GM12801 (cell line): ENCODE measurements around the gene PDIA5.

Experiments
- TF ChIP-seq, protein P1 (sequence below): IDR thresholded peaks from one replicate; pipeline ENCODE4 v1.5.1; 2011; ENCODE audit warnings: control low read depth; ENCODE audit not compliant: insufficient read length; ENCODE audit errors: extremely low read depth

PDIA5 gene

GRCh38 chr3:123122525-123123315, 55.9 kb downstream of the PDIA5 start:
- TF ChIP-seq, protein P1, sequence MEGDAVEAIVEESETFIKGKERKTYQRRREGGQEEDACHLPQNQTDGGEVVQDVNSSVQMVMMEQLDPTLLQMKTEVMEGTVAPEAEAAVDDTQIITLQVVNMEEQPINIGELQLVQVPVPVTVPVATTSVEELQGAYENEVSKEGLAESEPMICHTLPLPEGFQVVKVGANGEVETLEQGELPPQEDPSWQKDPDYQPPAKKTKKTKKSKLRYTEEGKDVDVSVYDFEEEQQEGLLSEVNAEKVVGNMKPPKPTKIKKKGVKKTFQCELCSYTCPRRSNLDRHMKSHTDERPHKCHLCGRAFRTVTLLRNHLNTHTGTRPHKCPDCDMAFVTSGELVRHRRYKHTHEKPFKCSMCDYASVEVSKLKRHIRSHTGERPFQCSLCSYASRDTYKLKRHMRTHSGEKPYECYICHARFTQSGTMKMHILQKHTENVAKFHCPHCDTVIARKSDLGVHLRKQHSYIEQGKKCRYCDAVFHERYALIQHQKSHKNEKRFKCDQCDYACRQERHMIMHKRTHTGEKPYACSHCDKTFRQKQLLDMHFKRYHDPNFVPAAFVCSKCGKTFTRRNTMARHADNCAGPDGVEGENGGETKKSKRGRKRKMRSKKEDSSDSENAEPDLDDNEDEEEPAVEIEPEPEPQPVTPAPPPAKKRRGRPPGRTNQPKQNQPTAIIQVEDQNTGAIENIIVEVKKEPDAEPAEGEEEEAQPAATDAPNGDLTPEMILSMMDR: no peak

DNA sequence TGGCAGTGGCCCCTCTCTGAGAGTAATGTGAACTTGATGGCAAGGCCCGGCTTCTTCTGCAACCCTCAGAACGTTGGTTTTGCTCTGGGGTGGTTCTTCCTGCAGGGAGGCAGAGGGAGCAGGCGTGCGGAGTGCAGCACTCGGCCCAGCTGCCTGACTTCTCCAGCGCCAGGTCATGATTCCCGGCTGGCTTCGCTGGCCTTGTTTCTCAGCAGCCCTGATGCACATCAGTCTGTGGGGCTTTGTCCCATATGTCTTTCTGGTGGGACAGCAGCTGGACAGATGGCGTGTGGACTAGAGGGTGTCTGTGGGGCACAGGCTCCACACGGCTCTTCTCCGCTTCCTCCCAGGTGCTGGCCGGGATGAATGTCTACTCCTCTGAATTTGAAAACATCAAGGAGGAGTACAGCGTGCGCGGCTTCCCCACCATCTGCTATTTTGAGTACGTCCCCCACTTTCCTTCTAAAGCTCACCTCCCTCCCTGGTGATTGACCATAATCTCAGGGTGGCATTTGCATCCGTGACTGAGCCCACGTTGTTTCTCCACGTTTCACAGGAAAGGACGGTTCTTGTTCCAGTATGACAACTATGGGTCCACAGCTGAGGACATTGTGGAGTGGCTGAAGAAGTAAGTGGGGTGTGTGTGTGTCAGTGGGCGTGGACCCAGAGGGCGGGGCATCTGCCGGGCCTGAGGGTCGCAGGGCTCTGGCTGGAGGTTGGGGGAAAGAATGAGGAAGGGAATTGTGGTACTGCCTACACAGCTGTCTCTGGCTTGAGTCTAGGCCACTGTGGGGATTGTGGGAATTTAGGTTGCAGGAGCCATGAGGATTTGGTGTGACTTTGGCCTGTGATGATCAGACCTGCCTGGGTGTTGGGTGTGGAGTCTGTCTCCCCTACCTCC, 57.1 kb downstream of the PDIA5 start:
- TF ChIP-seq, protein P1: no peak

DNA sequence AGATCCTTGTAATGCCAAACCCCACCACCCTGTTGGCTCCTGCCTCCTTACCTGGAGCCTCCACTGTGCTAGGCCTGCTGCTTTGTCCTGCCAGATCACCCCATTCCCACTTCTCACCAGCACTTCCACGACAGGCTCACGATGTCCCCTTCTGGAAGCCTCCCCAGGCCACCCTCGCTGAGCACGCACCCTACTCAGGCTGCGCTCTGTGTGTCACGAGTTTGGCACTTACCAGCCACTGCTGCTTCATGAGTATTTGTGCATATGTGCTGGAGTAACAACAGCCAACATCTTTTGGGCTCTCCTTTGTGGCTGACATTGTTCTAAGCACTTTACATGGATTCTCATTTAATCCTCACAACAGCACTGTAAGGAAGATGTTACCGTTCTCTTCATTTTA, 58.1 kb downstream of the PDIA5 start:
- TF ChIP-seq, protein P1: no peak

DNA sequence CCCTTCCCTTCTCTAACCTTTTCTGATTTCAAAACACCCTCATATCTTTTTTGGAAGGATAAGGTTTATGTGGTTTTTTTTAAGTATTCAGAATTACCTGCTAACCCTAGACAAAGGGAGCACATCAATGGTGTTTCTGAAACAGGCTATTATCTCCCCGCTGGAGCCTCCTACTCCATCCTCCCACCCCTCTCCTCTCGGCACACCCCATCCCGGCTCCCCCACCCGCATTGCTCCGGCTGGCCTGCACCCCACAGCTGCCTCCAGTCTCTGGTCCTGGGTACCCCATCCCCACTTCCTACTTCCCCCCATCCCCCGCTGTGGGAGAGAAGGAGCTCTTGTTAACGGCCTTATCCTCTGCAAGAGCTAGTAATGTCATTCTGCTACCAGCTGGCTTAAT, 59.2 kb downstream of the PDIA5 start:
- TF ChIP-seq, protein P1: no peak

- TF ChIP-seq, protein P1: no peak
Observed at GRCh38 chr3:123126653-123127052, 59.8 kb downstream of the PDIA5 start.

DNA sequence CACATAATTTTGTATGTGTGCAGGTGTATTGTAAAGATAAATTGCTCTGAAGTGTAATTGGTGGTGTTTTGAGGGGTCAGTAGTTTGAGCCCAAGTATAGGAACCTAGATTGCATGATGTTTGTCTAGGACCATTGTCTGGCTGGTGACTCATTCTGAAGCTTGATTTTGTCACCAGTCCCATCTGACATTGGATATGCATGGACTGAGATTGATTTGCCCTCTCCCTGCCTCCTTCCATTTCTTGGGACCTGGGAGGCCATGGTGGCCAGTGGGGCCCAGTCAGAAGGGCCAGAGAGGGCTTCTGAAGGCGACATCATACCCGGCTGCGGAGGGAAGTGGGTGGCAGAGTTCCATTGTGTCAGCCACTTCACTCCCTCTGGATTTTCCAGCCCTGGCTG, 62.3 kb downstream of the PDIA5 start:
- TF ChIP-seq, protein P1: no peak

GRCh38 chr3:123129532-123129931, 62.7 kb downstream of the PDIA5 start:
- TF ChIP-seq, protein P1: no peak
